DND-41 (cell line): ENCODE results near the gene SRCAP.

Source experiments
- ATAC-seq: fragments of 200-7000 bp; cut with Tn5 transposase; 3 replicates; pipeline ENCODE4 v1.9.1; 2021; ENCODE audit warnings: low read depth; ENCODE audit not compliant: insufficient read depth
- DNase-seq: peaks from one replicate; pipeline ENCODE4 v3.0.0-alpha.2; 2020
- H2AFZ ChIP-seq: 2 replicates; pipeline ENCODE4 v1.6.0; 2012; ENCODE audit warnings: low read depth, low read length
- H3K27ac ChIP-seq: 2 replicates; pipeline ENCODE4 v1.5.1; 2012; ENCODE audit warnings: low read length, inconsistent platforms
- H3K27me3 ChIP-seq: fragments of 200-600 bp; sonication (generic); 2 replicates; pipeline ENCODE4 v1.6.0; 2012; ENCODE audit warnings: low read length, mild to moderate bottlenecking, inconsistent platforms; ENCODE audit not compliant: insufficient read depth, poor library complexity
- H3K36me3 ChIP-seq: 2 replicates; pipeline ENCODE4 v1.5.1; 2012; ENCODE audit warnings: low read length, inconsistent platforms; ENCODE audit not compliant: insufficient read depth
- H3K4me1 ChIP-seq: 2 replicates; pipeline ENCODE4 v1.5.1; 2012; ENCODE audit warnings: mild to moderate bottlenecking, low read length; ENCODE audit not compliant: insufficient read depth
- H3K4me2 ChIP-seq: 2 replicates; pipeline ENCODE4 v1.6.0; 2012; ENCODE audit warnings: mild to moderate bottlenecking, moderate library complexity, low read length, inconsistent platforms; ENCODE audit not compliant: insufficient read depth
- H3K4me3 ChIP-seq, 2 experiments: fragments of 200-600 bp in 1 of 2; shearing (Covaris generic) in 1 of 2; 2 replicates each; pipeline ENCODE4 v1.5.1; 2012 to 2016; ENCODE audit warnings: inconsistent platforms in 2 of 2, low read length in 2 of 2, mild to moderate bottlenecking in 2 of 2, low read depth in 1 of 2, moderate library complexity in 1 of 2
- H3K79me2 ChIP-seq: 2 replicates; pipeline ENCODE4 v1.6.0; 2012; ENCODE audit warnings: low read length, inconsistent platforms; ENCODE audit not compliant: insufficient read depth
- H3K9ac ChIP-seq: 2 replicates; pipeline ENCODE4 v1.6.0; 2012; ENCODE audit warnings: low read depth, mild to moderate bottlenecking, inconsistent platforms, low read length, moderate library complexity
- H3K9me3 ChIP-seq: 2 replicates; pipeline ENCODE4 v1.5.1; 2012; ENCODE audit warnings: low read length, moderate library complexity, mild to moderate bottlenecking, inconsistent platforms; ENCODE audit not compliant: insufficient read depth, severe bottlenecking
- H4K20me1 ChIP-seq: 2 replicates; pipeline ENCODE4 v1.6.0; 2012; ENCODE audit warnings: low read length; ENCODE audit not compliant: insufficient read depth
- EZH2 ChIP-seq: IDR thresholded peaks from 3 replicates; pipeline ENCODE4 v1.6.1; 2012; ENCODE audit warnings: borderline replicate concordance, low read depth, mild to moderate bottlenecking, moderate library complexity, low read length, inconsistent platforms; ENCODE audit not compliant: severe bottlenecking
- TF ChIP-seq, protein P1 (sequence below): IDR thresholded peaks from 2 replicates; pipeline ENCODE4 v1.5.1; 2012; ENCODE audit warnings: borderline replicate concordance, low read length, moderate library complexity, mild to moderate bottlenecking; ENCODE audit not compliant: poor library complexity, severe bottlenecking; ENCODE audit errors: extremely low read depth

Gene SRCAP

GRCh38 chr16:30698816-30699614 lies at the start of gene SRCAP:
SRCAP (plus strand) TSS chr16:30699171; CDS start chr16:30700825, 1,654 bp downstream.
- H3K4me3 ChIP-seq: peak within 1 kb of the TSS; percentile 84 to 88
- peak within 1 kb of the TSS; percentile 98 for H3K27ac ChIP-seq
- H3K79me2 ChIP-seq: peaks cover 49% of the 10 kb centered on the region
- peaks cover 32% of the 10 kb centered on the region for H3K4me1 ChIP-seq
- H4K20me1 ChIP-seq: peaks cover 21% of the 10 kb centered on the region; the same call in 1 of the 2 replicates
- DNase-seq (peak; percentile 90), ATAC-seq (peak; percentile 49)
- TF ChIP-seq, protein P1, sequence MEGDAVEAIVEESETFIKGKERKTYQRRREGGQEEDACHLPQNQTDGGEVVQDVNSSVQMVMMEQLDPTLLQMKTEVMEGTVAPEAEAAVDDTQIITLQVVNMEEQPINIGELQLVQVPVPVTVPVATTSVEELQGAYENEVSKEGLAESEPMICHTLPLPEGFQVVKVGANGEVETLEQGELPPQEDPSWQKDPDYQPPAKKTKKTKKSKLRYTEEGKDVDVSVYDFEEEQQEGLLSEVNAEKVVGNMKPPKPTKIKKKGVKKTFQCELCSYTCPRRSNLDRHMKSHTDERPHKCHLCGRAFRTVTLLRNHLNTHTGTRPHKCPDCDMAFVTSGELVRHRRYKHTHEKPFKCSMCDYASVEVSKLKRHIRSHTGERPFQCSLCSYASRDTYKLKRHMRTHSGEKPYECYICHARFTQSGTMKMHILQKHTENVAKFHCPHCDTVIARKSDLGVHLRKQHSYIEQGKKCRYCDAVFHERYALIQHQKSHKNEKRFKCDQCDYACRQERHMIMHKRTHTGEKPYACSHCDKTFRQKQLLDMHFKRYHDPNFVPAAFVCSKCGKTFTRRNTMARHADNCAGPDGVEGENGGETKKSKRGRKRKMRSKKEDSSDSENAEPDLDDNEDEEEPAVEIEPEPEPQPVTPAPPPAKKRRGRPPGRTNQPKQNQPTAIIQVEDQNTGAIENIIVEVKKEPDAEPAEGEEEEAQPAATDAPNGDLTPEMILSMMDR: no peak
- no peak for TF ChIP-seq EZH2
- H3K4me2 ChIP-seq: peak within 1 kb of the TSS; percentile 63
- no peaks in the 10 kb centered on the region for H3K27me3 ChIP-seq
- peaks cover 47% of the 10 kb centered on the region for H3K36me3 ChIP-seq
- H3K9ac ChIP-seq: peak within 1 kb of the TSS; percentile 100
- H2AFZ ChIP-seq: peak within 1 kb of the TSS; percentile 84
- H3K9me3 ChIP-seq: no peaks in the 10 kb centered on the region

DNA sequence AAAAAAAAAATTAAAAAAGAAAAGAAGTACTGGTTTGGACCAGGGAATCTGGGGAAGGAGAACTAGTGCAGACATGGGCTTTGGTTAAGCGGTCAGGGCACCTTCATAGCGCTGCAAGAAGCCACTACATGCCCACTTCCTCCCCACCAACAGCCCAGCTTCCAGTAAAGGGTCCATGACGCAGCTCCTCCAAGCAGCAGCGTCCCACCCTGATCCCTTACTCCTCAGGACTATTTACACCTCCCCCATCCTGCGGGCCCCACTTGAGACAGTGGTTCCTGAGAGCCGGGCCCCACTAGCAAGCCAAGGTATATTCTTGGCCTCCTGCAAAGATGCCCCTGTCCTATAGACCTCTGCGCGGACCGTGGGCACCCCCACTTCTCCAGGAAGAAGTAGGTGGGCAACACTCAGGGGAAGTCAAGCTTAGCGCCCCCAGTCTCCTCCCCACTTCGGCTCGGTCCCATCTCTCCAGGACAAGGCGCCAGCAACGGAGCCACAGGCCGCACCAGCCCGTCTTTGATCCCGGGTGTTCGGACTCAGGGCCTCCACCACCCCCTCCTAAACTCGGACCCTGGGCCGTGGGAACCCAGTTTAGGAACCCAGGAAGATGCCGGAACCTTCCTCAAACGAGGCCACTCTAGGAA lies 49.1 kb upstream of the SRCAP start:
- DNase-seq: peak; percentile 21
- no peaks in the 10 kb centered on the region for H3K9me3 ChIP-seq
- H4K20me1 ChIP-seq: no peaks in the 10 kb centered on the region
- H3K79me2 ChIP-seq: peaks cover 19% of the 10 kb centered on the region
- TF ChIP-seq, protein P1: no peak
- no peak for TF ChIP-seq EZH2
- peaks cover 27% of the 10 kb centered on the region for H3K4me1 ChIP-seq
- H3K4me3 ChIP-seq: peak overlapping the region in 1 of 2 experiments; percentile 91; a peak in 2 of 4 replicates
- peaks cover 27% of the 10 kb centered on the region for H3K36me3 ChIP-seq
- no peaks in the 10 kb centered on the region for H3K27me3 ChIP-seq
- H2AFZ ChIP-seq: peak overlapping the region; percentile 82
- no peak for ATAC-seq
- peak overlapping the region; percentile 88 for H3K9ac ChIP-seq
- peak overlapping the region; percentile 75 for H3K27ac ChIP-seq
- peak overlapping the region; percentile 88 for H3K4me2 ChIP-seq

GRCh38 chr16:30650369-30651123 lies 48.4 kb upstream of the SRCAP start, which contains the start of gene PRR14:
PRR14 (plus strand) TSS chr16:30650960; CDS start chr16:30651646, 686 bp downstream.
- peak; percentile 99 for DNase-seq
- Histone ChIP-seq H3K4me3 (peak within 1 kb of the TSS; percentile 88 to 91), H3K9ac (peak within 1 kb of the TSS; percentile 88), H3K9me3 (no peaks in the 10 kb centered on the region), H3K4me1 (peaks cover 31% of the 10 kb centered on the region), H2AFZ (peak within 1 kb of the TSS; percentile 82), H3K27ac (peak within 1 kb of the TSS; percentile 93), H3K27me3 (no peaks in the 10 kb centered on the region), H3K4me2 (peak within 1 kb of the TSS; percentile 88), H3K36me3 (peaks cover 34% of the 10 kb centered on the region), H4K20me1 (no peaks in the 10 kb centered on the region), H3K79me2 (peaks cover 19% of the 10 kb centered on the region)
- peak; percentile 88 for ATAC-seq
- TF ChIP-seq EZH2: no peak
- TF ChIP-seq, protein P1: peak; percentile 16
